GM18511 (cell line): ENCODE measurements around the gene NBL1.

Experiments
- ATAC-seq: cut with Tn5 transposase; IDR thresholded peaks from one replicate; pipeline ENCODE4 v1.9.1; 2021; ENCODE audit warnings: mild to moderate bottlenecking, moderate library complexity; ENCODE audit not compliant: unreplicated experiment

Gene NBL1

DNA sequence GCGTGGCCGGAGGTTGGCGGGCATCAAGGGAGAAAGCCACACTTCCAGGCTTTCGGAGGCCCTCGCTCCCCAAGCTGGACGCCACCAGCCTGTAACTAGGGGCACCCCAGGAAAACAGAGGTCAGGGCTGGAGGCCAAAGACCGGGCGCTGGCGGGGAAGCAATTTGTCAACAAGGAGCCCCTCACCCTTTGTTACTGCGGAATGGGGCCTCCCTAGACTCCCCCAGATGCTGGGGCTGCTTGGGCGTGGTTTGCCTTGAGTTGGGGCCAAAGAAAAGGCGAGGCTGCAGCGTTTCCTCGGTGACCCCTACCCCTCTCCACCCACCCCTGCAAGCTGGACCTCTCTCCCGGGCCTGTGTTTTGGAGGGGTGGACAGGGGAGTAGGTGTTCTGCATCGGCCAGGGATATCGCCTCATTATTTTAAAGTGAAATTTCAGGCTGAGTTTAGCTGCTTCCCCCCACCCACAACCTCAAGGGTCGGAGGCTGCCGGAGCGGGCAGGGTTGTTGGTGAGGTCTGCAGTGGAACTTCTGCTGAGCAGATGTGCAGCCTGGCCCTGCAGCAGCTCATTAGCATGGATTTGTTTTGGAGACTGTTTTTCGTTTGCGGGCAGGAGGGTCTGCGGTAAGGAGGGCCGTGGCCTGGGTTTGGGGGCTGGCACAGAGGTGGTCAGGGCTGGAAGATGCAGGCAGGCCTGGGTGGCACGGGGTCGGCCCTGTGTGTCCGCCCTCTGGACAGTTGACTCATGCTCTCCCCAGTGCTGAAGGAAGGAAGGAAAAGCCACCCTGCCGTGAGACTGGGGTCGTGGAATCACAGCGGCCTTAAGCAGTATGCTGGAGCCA, 1.5 kb downstream of the NBL1 start:
- no peak for ATAC-seq

GRCh38 chr1:19646377-19647319, 2.5 kb downstream of the NBL1 start:
- no peak for ATAC-seq

- ATAC-seq, result no peak
Observed at GRCh38 chr1:19647643-19648042, 3.5 kb downstream of the NBL1 start.

DNA sequence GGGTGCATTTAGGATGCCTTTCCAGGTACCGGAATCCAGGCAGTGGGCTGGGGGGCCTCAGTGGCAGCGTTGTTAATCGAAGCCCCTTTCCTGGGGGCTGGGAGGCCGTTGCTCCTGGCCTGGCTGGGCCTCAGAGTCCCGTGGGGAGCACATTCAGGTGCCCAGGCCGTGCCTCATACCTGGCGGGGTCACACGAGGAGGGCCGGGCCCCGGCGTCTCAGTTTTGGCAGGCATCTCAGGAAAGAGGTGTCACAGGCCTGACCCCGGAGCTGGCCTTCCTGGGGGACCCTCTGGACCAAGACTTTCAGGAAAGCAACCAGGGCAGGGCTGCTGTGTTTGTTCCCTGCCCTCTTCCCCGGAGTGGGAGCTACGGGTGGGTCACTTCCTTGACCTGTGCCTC, 4.1 kb downstream of the NBL1 start:
- ATAC-seq, result no peak

DNA sequence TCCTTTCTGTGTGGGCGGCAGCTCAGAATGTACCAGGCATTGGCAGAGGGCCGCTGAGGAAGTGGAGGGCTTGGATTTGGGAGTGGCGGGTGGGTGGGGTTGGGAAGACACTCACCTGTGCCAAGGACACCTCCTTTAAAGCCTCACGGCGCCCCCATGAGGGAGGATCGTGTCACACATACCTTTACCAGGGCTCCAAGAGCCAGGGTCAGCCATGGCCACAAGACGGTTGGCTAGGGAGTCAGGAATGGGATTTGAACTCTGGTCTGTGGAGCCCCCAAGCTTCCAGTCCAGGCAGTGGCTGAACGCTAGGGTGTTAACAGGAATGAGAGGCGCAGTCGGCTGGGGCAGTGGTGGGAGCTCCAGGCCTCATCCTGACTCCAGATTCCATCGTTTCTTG, 4.6 kb downstream of the NBL1 start:
- ATAC-seq, result no peak

DNA sequence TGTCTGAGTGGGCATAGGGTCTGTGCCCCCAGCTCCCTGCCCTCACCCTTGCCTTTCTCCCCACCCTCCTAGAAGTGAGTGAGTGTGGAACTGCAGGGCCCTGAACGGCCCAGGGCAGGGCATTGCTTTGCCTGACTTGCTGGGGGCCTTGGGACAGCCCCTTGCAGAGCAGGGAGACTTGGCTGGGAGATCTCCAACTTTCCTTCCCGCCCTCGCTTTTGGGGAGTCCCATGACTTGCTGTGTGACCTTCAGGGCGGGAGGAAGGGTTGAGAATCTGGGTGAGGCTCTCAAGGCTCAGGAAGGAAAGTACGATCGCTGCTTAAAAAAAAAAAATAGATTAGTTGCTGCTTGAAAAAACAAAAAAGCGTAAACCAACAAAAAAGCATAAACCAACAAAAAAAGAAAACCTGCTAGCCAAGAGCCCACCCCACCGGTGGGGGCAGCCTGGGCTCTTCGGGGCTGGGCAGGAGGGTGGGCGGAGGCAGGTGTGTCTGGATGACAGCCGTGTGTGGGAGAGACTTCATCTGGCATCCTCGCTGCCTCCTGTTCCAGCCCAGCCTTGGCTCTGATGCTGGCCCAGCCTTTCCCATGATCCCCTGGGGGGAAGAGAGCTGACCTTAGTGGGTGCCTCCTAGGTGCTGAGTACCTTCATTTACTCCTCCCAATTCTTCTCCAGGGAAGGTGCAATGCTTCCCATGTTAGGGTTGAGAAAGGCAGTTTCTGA, 6.5 kb downstream of the NBL1 start:
- ATAC-seq, result no peak

DNA sequence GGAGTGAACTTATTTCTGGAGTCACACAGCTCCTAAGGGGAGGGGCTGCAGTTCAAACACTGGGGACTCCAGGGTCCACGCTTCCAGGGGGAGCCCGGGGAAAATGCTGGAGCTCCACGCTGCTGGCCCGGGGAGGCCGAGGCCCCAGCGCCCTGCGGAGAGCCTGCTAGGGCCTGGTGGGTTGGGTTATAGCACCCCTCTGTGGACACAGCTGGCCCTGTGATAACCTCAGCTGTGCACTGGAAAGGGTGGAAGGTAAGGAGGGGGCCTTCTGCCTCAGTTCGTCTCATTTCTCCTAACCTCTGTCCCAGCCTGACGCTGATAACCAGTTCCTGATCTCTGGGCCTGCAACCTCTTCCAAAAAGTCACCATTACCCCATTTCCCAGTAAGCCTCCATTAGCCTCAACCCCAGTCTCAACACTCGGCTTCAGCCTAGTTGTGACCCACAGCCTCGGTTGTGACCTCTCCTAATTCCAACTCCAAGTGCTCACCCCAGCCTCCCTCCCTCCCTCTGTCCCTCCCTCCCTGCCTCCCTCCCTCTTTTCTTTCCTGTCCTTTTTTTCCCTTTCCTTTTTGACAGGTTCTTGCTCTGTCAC, 7.1 kb downstream of the NBL1 start:
- no peak for ATAC-seq

DNA sequence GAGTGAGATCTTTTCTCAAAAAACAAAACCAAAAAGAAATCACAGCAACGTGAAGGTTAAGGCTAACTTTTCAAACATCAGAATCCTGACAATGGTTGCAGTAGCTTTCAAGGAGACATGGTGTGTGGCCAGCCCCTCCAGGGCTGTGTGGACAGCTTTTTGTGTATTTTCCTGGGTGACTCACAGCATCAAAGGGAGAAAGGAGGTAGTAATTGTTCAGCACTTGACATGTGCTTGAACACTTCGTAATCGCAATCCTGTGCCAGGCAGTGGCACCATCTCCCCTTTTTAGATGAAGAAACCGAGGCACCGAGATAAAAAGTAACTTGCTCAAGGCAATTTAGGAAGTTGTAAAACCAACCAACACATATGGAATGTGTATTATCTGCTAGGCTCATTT, 10.3 kb downstream of the NBL1 start:
- no peak for ATAC-seq

DNA sequence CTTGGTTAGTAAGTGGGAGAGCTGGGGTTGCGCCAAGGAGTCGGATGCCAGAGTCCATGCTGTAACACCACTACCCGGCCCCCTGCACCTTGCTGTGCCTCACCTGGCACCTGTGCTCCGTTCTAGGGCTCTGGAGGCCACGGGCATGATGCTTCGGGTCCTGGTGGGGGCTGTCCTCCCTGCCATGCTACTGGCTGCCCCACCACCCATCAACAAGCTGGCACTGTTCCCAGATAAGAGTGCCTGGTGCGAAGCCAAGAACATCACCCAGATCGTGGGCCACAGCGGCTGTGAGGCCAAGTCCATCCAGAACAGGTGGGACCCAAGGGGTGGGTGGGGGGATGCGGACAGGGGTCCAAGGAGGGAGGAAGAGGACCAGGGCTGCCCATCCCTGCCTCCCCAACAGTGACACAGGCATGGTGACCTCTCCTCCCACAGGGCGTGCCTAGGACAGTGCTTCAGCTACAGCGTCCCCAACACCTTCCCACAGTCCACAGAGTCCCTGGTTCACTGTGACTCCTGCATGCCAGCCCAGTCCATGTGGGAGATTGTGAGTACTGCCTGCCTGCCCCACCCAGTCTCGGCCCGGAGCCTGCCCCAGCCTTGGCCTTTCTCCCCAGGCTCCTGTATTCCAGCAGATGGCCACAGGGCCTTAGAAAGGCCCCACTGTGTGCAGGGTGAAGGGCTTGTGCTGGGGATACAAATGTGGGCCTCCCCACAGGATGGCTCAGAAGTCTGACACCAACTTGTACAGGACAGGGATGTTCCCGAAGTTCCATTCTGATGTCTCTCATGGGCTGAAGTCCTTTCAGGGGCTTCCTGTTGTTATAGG, 11.0 kb downstream of the NBL1 start:
- no peak for ATAC-seq

- no peak for ATAC-seq
Observed at GRCh38 chr1:19655718-19656080, 11.6 kb downstream of the NBL1 start.

DNA sequence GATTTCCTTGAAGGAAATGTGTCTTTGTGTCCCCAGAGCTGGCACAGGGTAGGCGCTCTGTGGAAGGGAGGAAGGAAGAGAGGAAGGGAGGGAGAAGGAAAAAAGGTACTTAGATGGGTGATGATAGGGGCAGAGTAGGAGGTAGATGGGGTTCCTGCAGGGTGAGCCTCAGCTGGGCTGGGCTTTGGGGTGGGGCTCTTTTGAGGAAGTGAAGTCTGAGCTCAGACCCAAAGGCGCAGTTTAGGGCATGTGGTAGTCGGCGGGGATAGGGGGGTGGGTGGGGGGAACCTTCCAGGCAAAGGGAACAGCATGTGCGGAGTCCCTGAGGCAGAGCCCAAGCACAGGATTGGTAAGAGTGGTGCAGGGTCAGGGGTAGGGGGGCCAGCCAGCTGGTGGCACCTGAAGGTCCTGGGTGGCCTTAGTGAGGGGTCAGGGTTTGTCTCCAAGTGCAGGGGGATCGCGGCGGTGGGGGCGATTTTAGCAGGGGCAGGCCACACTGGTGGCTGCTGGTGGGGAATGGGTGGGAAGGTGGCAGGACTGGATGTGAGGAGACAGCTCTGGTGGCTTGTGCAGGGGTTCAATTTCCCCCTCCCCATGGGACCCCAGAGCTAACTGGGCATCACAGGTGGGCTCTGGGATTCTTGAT, 12.1 kb downstream of the NBL1 start:
- no peak for ATAC-seq

GRCh38 chr1:19656780-19657466, 12.8 kb downstream of the NBL1 start:
- ATAC-seq, result no peak

DNA sequence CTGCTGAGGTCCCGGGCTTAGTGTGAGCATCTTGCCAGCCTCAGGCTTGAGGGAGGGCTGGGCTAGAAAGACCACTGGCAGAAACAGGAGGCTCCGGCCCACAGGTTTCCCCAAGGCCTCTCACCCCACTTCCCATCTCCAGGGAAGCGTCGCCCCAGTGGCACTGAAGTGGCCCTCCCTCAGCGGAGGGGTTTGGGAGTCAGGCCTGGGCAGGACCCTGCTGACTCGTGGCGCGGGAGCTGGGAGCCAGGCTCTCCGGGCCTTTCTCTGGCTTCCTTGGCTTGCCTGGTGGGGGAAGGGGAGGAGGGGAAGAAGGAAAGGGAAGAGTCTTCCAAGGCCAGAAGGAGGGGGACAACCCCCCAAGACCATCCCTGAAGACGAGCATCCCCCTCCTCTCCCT, 13.4 kb downstream of the NBL1 start:
- no peak for ATAC-seq

DNA sequence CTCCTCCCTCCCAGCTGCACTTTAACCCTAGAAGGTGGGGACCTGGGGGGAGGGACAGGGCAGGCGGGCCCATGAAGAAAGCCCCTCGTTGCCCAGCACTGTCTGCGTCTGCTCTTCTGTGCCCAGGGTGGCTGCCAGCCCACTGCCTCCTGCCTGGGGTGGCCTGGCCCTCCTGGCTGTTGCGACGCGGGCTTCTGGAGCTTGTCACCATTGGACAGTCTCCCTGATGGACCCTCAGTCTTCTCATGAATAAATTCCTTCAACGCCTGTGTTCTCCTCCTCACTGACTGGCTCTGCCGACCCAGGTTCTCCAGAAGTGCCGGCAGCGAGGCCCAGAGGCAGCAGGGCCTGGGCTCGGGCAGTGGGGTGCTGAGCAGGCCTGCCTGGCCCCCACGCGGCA, 14.1 kb downstream of the NBL1 start:
- ATAC-seq, result no peak

GRCh38 chr1:19661721-19662228, 17.7 kb downstream of the NBL1 start:
- ATAC-seq, result no peak

- ATAC-seq, result no peak
Observed at GRCh38 chr1:19662313-19662712, 18.2 kb downstream of the NBL1 start.

DNA sequence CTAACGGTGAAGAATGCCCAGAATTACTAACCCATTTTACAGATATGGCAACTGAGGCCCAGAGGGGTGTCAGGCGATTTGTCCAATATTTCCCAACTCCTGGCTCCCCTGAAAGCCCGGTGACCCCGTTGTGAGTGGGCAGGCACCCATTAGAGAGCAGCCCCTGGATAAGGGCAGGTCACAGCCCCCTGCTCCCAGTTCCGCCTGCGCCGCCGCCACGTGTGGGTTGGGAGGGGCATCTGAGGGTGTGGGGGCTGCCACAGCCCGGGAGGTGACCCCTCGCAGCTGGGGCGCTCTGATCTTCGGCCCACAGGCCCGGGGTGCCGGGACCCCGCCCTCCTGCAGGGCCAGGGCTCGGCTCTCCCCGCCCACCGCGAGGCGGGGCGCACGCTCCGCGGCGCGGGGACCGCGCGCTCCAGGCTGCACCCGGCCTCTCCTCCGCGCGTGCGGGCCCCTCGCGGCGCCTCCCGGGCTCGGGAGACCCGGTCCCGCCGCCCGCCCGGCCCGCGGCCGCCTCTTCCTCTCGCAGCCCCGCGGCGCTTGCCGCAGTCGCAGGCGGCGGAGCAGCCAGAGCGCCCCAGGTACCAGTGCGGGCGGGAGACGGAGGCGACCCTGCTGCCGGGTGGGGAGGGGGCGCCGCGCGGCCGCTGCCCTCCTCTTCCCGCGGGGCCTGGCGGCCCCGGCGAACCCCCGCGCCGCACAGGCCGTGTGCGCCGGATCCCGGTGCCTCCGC, 20.5 kb downstream of the NBL1 start, which contains the start of gene HTR6:
HTR6 (plus strand) TSS at position 423 of the 733 bp plus-strand sequence. CDS start 879 bp downstream, outside the sequence.
- ATAC-seq, result no peak

- no peak for ATAC-seq
Observed at GRCh38 chr1:19665186-19665495, 21.0 kb downstream of the NBL1 start.
